Activated T-cell treated with anti-CD3 and anti-CD28 coated beads for 4 hours (primary cell): ENCODE measurements around the gene APBB1IP.

Experiments
- DNase-seq: peaks from one replicate; pipeline ENCODE4 v3.0.0-alpha.2; 2020

The APBB1IP gene

GRCh38 chr10:26513101-26513500, 75.0 kb downstream of the APBB1IP start:
- DNase-seq: no peak

- no peak for DNase-seq
These were observed 78.5 kb downstream of the APBB1IP start for GRCh38 chr10:26516540-26517101.

GRCh38 chr10:26517141-26517867, 79.2 kb downstream of the APBB1IP start:
- DNase-seq: no peak

- no peak for DNase-seq
These were observed 81.7 kb downstream of the APBB1IP start for GRCh38 chr10:26519803-26520202.

- DNase-seq: no peak
These were observed 82.4 kb downstream of the APBB1IP start for GRCh38 chr10:26520575-26520974.

- DNase-seq: no peak
These were observed 86.2 kb downstream of the APBB1IP start for GRCh38 chr10:26524161-26524896.

GRCh38 chr10:26525586-26525985, 87.4 kb downstream of the APBB1IP start:
- DNase-seq: no peak

- DNase-seq: peak; percentile 26
These were observed 88.9 kb downstream of the APBB1IP start for GRCh38 chr10:26527018-26527417.

GRCh38 chr10:26528048-26528447, 89.9 kb downstream of the APBB1IP start:
- no peak for DNase-seq

GRCh38 chr10:26528715-26529393, 90.7 kb downstream of the APBB1IP start:
- DNase-seq: no peak

- DNase-seq: no peak
These were observed 96.2 kb downstream of the APBB1IP start for GRCh38 chr10:26534384-26534783.

GRCh38 chr10:26540601-26541000, 102.5 kb downstream of the APBB1IP start:
- DNase-seq: no peak

- DNase-seq: no peak
These were observed 105.6 kb downstream of the APBB1IP start for GRCh38 chr10:26543567-26544306.

- no peak for DNase-seq
These were observed 106.8 kb downstream of the APBB1IP start for GRCh38 chr10:26544932-26545331.

GRCh38 chr10:26550774-26551526, 112.8 kb downstream of the APBB1IP start:
- no peak for DNase-seq

GRCh38 chr10:26554246-26554645, 116.1 kb downstream of the APBB1IP start:
- no peak for DNase-seq

- no peak for DNase-seq
These were observed 117.7 kb downstream of the APBB1IP start for GRCh38 chr10:26555719-26556368.

GRCh38 chr10:26556748-26557640, 118.9 kb downstream of the APBB1IP start:
- DNase-seq: peak; percentile 24

GRCh38 chr10:26557641-26558014, 119.5 kb downstream of the APBB1IP start:
- no peak for DNase-seq
